Endothelial cell (in vitro differentiated cells): Measurements from ENCODE around the gene FBXO9. TPM values are rescaled to one million over a fixed set of nuclear protein-coding genes. Genes with fewer than 3 reads are reported as not detected.
"Not testable (repeated sequence)": the region's sequence is repeated elsewhere in the genome, so short reads cannot be mapped to it uniquely, and the experiment has no call there.

Experiments used
- DNase-seq: peaks from one replicate; pipeline ENCODE4 v3.0.0; 2021; ENCODE audit warnings: low spot score
- H3K27ac Mint-ChIP-seq: one replicate; pipeline ENCODE4 v1.8.0; 2021; ENCODE audit warnings: mixed read lengths, inconsistent platforms; ENCODE audit not compliant: unreplicated experiment
- H3K27me3 Mint-ChIP-seq: one replicate; pipeline ENCODE4 v1.8.0; 2021; ENCODE audit warnings: mild to moderate bottlenecking, moderate library complexity, mixed read lengths, inconsistent platforms; ENCODE audit not compliant: unreplicated experiment
- H3K36me3 Mint-ChIP-seq: one replicate; pipeline ENCODE4 v1.8.0; 2021; ENCODE audit warnings: mild to moderate bottlenecking, low read depth, mixed read lengths, inconsistent platforms; ENCODE audit not compliant: unreplicated experiment
- H3K4me1 Mint-ChIP-seq: one replicate; pipeline ENCODE4 v1.8.0; 2021; ENCODE audit warnings: mild to moderate bottlenecking, mixed read lengths, inconsistent platforms; ENCODE audit not compliant: unreplicated experiment
- H3K4me3 Mint-ChIP-seq: one replicate; pipeline ENCODE4 v1.8.0; 2021; ENCODE audit warnings: mild to moderate bottlenecking, mixed read lengths, inconsistent platforms; ENCODE audit not compliant: unreplicated experiment
- H3K9me3 Mint-ChIP-seq: one replicate; pipeline ENCODE4 v1.8.0; 2021; ENCODE audit warnings: mixed read lengths, inconsistent platforms; ENCODE audit not compliant: unreplicated experiment
- CTCF ChIP-seq: fragments of 200-600 bp; sonication (generic); IDR thresholded peaks from one replicate; pipeline ENCODE4 v1.5.0; 2021; ENCODE audit warnings: antibody characterized with exemption; ENCODE audit not compliant: unreplicated experiment
- total RNA-seq: library from RNA; stranded (reverse); fragmentation: NEBNext Ultra II Directional; extraction: Animal tissue kit (Norgen Biotek cat#: 25700); gene quantifications from one replicate; pipeline ENCODE4 v1.2.1, GENCODE V29; 2021; ENCODE audit not compliant: unreplicated experiment

FBXO9 gene
- total RNA-seq, 1 donor from 2014 or later = 61.5 TPM

DNA sequence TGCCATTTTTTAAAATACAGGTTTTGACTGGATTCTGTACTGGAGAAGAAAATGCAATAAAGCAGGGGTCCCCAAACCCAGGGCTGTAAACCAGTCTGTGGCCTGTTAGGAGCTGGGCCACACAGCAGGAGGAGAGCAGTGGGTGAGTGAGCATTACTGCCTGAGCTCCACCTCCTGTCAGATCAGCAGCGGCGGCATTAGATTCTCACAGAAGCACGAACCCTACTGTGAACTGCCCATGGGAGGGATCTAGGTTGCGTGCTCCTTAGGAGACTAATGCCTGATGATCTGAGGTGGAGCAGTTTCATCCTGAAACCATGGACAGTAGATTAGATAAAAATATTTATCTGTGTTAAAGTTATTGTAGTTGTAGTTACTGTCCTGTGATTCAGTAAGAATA lies 21.1 kb upstream of the FBXO9 start:
- Mint-ChIP-seq H3K36me3 (peaks cover 17% of the 10 kb centered on the region), H3K4me3 (no peak overlapping the region), H3K4me1 (peaks cover 15% of the 10 kb centered on the region), H3K9me3 (no peaks in the 10 kb centered on the region), H3K27me3 (no peaks in the 10 kb centered on the region), H3K27ac (peak overlapping the region; percentile 14)
- peak; percentile 15 for DNase-seq
- no peak for TF ChIP-seq CTCF

GRCh38 chr6:53044572-53044971 lies 20.6 kb upstream of the FBXO9 start:
- H3K27me3 Mint-ChIP-seq = no peaks in the 10 kb centered on the region
- H3K9me3 Mint-ChIP-seq = no peaks in the 10 kb centered on the region
- H3K27ac Mint-ChIP-seq = no peak overlapping the region
- H3K4me3 Mint-ChIP-seq = no peak overlapping the region
- DNase-seq = no peak
- no peak for TF ChIP-seq CTCF
- H3K36me3 Mint-ChIP-seq = peaks cover 12% of the 10 kb centered on the region
- peaks cover 18% of the 10 kb centered on the region for H3K4me1 Mint-ChIP-seq

- H3K36me3 Mint-ChIP-seq = peaks cover 2% of the 10 kb centered on the region
- no peak for DNase-seq
- no peak for TF ChIP-seq CTCF
- no peaks in the 10 kb centered on the region for H3K9me3 Mint-ChIP-seq
- no peak overlapping the region for H3K4me3 Mint-ChIP-seq
- H3K27me3 Mint-ChIP-seq = no peaks in the 10 kb centered on the region
- H3K4me1 Mint-ChIP-seq = peaks cover 18% of the 10 kb centered on the region
- H3K27ac Mint-ChIP-seq = no peak overlapping the region
Measured at GRCh38 chr6:53045891-53046673, 19.1 kb upstream of the FBXO9 start.

- TF ChIP-seq CTCF = no peak
- H3K4me1 Mint-ChIP-seq = peaks cover 14% of the 10 kb centered on the region
- no peaks in the 10 kb centered on the region for H3K27me3 Mint-ChIP-seq
- peaks cover 9% of the 10 kb centered on the region for H3K36me3 Mint-ChIP-seq
- no peak overlapping the region for H3K4me3 Mint-ChIP-seq
- H3K9me3 Mint-ChIP-seq = no peaks in the 10 kb centered on the region
- DNase-seq = no peak
- no peak overlapping the region for H3K27ac Mint-ChIP-seq
Measured at GRCh38 chr6:53048431-53049195, 16.6 kb upstream of the FBXO9 start.

DNA sequence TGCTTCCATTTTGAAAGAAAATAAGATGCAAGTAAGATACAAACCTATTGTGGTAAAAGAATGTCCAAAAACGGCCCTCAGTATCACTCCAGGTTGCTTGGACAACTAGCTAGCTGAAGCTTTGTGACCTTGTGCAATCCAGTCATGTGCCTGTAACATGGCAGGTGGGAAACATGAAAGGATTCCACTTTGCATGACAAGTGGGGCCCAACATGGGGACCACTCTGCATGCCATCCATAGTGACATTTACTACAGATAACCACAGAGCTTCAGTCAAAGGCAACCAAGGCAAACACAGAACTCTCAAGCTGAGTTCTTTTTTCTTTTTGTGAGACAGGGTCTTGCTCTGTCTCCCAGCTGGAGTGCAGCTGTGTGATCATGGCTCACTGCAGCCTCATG lies 15.8 kb upstream of the FBXO9 start:
- Mint-ChIP-seq H3K4me1 (peaks cover 6% of the 10 kb centered on the region), H3K27ac (no peak overlapping the region), H3K36me3 (peaks cover 15% of the 10 kb centered on the region)

DNA sequence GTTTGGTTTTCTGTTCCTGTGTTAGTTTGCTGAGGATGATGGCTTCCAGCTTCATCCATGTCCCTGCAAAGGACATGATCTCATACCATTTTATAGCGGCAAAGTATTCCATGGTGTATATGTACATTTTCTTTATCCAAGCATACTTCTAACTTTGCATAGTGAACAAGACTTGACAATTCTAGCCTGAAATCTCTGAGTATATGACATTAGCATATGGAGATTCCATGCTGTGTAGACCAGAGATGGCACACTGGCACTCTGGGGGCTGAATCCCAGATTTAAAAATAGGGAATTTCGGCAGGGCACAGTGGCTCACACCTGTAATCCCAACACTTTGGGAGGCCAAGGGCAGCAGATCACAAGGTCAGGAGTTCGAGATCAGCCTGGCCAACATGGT lies 13.1 kb upstream of the FBXO9 start:
- Mint-ChIP-seq H3K36me3 (peaks cover 15% of the 10 kb centered on the region), H3K27ac (peak overlapping the region; percentile 61), H3K4me1 (peaks cover 13% of the 10 kb centered on the region), H3K4me3 (peak overlapping the region; percentile 77)
- DNase-seq, H3K27me3 Mint-ChIP-seq, H3K9me3 Mint-ChIP-seq: not testable (repeated sequence)

More for the DNA sequence above, 15.8 kb upstream of the FBXO9 start:
- no peak overlapping the region for H3K4me3 Mint-ChIP-seq
- H3K27me3 Mint-ChIP-seq = peaks cover 3% of the 10 kb centered on the region
- no peak for DNase-seq
- no peak for TF ChIP-seq CTCF
- H3K9me3 Mint-ChIP-seq = no peaks in the 10 kb centered on the region
